Adrenal gland (tissue), 5 donors: ENCODE results near the gene JOSD1.

Experiments
- CTCF ChIP-seq, 6 experiments: fragments of 450-650 bp in 4 of 6; fragments of 200-600 bp in 2 of 6; sonication (generic) in 1 of 6; IDR thresholded peaks; 1 replicate in 5 of 6; 2 replicates in 1 of 6; pipeline versions ENCODE4 v1.5.1 to v1.8.0; 2016 to 2021; ENCODE audit warnings: antibody characterized with exemption in 6 of 6, mild to moderate bottlenecking in 2 of 6, moderate library complexity in 1 of 6
- POLR2A ChIP-seq, 2 donors: fragments of 450-650 bp; IDR thresholded peaks; one replicate each; pipeline ENCODE4 v1.6.1; 2017; ENCODE audit warnings: antibody characterized with exemption in 2 of 2, mild to moderate bottlenecking in 2 of 2, moderate library complexity in 1 of 2
- donor health status: DM: no; HTN: no; CAD: no.

GRCh38 chr22:38656256-38657044 is 44.3 kb downstream of the JOSD1 start, which contains the start of the genes CBY1 and FAM227A:
- peak in 1 of 6 experiments; percentile 7 for TF ChIP-seq CTCF (IDR thresholded peaks at IDR 0.05)
- no peak for TF ChIP-seq POLR2A (IDR thresholded peaks at IDR 0.05)
